Calu3 (cell line): ENCODE results near the gene SYCN. TPM values are rescaled to one million over a fixed set of nuclear protein-coding genes. Genes with fewer than 3 reads are reported as not detected.

Experiments
- BruUV-seq: library from RNA; stranded (reverse); fragments of 400-500 nt; replicated peaks from 2 replicates; lab custom pipeline; 2021; lab: Mats Ljungman, UMichigan
- CTCF ChIA-PET: fragments of 300-600 bp; sonication (Branson Sonifier 250); formaldehyde crosslinking; loops from one replicate; lab custom pipeline; 2022; ENCODE audit warnings: antibody characterized with exemption; lab: Charles Lee
- DNase-seq: peaks from one replicate; pipeline ENCODE4 v3.0.0; 2022
- H3K27ac Mint-ChIP-seq: one replicate; pipeline ENCODE4 v1.8.0; 2022; ENCODE audit warnings: mixed read lengths; ENCODE audit not compliant: unreplicated experiment
- H3K27me3 Mint-ChIP-seq: one replicate; pipeline ENCODE4 v1.8.0; 2022; ENCODE audit warnings: mixed read lengths; ENCODE audit not compliant: unreplicated experiment
- H3K36me3 Mint-ChIP-seq: one replicate; pipeline ENCODE4 v1.8.0; 2022; ENCODE audit warnings: mild to moderate bottlenecking, moderate library complexity, mixed read lengths; ENCODE audit not compliant: insufficient read depth, unreplicated experiment
- H3K4me1 Mint-ChIP-seq: one replicate; pipeline ENCODE4 v1.8.0; 2022; ENCODE audit warnings: mild to moderate bottlenecking, low read depth, mixed read lengths; ENCODE audit not compliant: unreplicated experiment
- H3K4me3 Mint-ChIP-seq: one replicate; pipeline ENCODE4 v1.8.0; 2022; ENCODE audit warnings: mild to moderate bottlenecking, low read depth, moderate library complexity, mixed read lengths; ENCODE audit not compliant: unreplicated experiment
- H3K9me3 Mint-ChIP-seq: one replicate; pipeline ENCODE4 v1.8.0; 2022; ENCODE audit warnings: low read depth, mixed read lengths; ENCODE audit not compliant: unreplicated experiment
- CTCF ChIP-seq: fragments of 200-600 bp; IDR thresholded peaks from one replicate; pipeline ENCODE4 v1.8.0; 2022; ENCODE audit warnings: antibody characterized with exemption; ENCODE audit not compliant: unreplicated experiment
- intact Hi-C: fragments of 100-400 bp; cut with micrococcal nuclease; formaldehyde crosslinking; loops from one replicate; pipeline ENCODE4 v1.10.0; 2022; ENCODE audit not compliant: unreplicated experiment
- total RNA-seq: library from RNA; stranded (reverse); gene quantifications from 2 replicates; pipeline ENCODE4 v1.2.3, GENCODE V29; 2022

Gene SYCN
- total RNA-seq, 1 experiment from 2014 or later = not detected

DNA sequence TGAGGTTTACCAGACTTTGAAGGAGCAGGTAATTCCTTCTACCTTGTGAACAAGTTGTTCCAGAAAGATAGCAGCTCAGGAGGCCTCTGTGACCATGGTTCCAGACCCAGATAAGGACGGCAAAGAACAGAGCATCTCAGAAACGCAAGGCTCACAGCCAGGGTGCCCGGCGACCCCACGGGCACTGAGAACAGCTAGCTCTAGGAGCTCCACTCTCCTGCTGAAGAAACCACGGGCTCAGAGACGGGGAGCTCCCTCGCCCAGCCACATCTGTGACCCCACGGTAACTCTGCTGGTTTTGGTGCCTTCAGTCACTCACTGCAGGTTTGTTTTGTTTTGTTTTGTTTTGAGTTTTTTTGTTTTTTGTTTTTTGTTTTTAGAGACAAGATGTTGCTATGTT, 23.3 kb downstream of the SYCN start:
- no peaks in the 10 kb centered on the region for H3K4me1 Mint-ChIP-seq
- intact Hi-C loops = no loop called here
- CTCF ChIA-PET = no interaction called here
- no peak for DNase-seq
- H3K36me3 Mint-ChIP-seq = peaks cover 70% of the 10 kb centered on the region
- no peaks in the 10 kb centered on the region for H3K27me3 Mint-ChIP-seq
- no peak overlapping the region for H3K4me3 Mint-ChIP-seq
- H3K9me3 Mint-ChIP-seq = no peaks in the 10 kb centered on the region
- no TSS peak for BruUV-seq
- TF ChIP-seq CTCF = no peak
- H3K27ac Mint-ChIP-seq = no peak overlapping the region

GRCh38 chr19:39179754-39180153, 24.3 kb downstream of the SYCN start:
- no peak overlapping the region for H3K27ac Mint-ChIP-seq
- CTCF ChIA-PET = no interaction called here
- no peak for DNase-seq
- H3K27me3 Mint-ChIP-seq = no peaks in the 10 kb centered on the region
- BruUV-seq = no TSS peak
- intact Hi-C loops = no loop called here
- H3K4me1 Mint-ChIP-seq = no peaks in the 10 kb centered on the region
- H3K4me3 Mint-ChIP-seq = no peak overlapping the region
- H3K36me3 Mint-ChIP-seq = peaks cover 70% of the 10 kb centered on the region
- H3K9me3 Mint-ChIP-seq = no peaks in the 10 kb centered on the region
- TF ChIP-seq CTCF = no peak

DNA sequence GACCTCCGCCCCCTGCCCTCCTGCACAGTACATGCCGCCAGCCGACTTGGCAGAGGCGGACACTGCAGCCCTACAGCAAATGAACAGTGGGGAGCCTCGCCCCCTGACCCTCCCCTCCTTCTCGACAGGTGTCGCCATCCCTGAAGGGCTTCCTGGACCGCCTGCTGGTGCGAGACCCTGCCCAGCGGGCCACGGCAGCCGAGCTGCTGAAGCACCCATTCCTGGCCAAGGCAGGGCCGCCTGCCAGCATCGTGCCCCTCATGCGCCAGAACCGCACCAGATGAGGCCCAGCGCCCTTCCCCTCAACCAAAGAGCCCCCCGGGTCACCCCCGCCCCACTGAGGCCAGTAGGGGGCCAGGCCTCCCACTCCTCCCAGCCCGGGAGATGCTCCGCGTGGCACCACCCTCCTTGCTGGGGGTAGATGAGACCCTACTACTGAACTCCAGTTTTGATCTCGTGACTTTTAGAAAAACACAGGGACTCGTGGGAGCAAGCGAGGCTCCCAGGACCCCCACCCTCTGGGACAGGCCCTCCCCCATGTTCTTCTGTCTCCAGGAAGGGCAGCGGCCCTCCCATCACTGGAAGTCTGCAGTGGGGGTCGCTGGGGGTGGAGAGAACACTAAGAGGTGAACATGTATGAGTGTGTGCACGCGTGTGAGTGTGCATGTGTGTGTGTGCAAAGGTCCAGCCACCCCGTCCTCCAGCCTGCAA, 25.6 kb downstream of the SYCN start:
- no peak for TF ChIP-seq CTCF
- Mint-ChIP-seq H3K27ac (no peak overlapping the region), H3K36me3 (peaks cover 74% of the 10 kb centered on the region), H3K4me3 (no peak overlapping the region), H3K27me3 (no peaks in the 10 kb centered on the region), H3K4me1 (no peaks in the 10 kb centered on the region), H3K9me3 (no peaks in the 10 kb centered on the region)
- CTCF ChIA-PET = interaction anchor here (0.5 kb wide), 1 partner anchor 111 kb away, joined by 4 read pairs; no protein-coding TSS in a partner anchor
- BruUV-seq = no TSS peak
- intact Hi-C loops = no loop called here
- no peak for DNase-seq

GRCh38 chr19:39177736-39178135, 26.3 kb downstream of the SYCN start:
- Mint-ChIP-seq H3K36me3 (peaks cover 68% of the 10 kb centered on the region), H3K27ac (no peak overlapping the region), H3K4me3 (no peak overlapping the region), H3K4me1 (no peaks in the 10 kb centered on the region), H3K9me3 (no peaks in the 10 kb centered on the region), H3K27me3 (no peaks in the 10 kb centered on the region)
- no peak for DNase-seq
- no TSS peak for BruUV-seq
- no peak for TF ChIP-seq CTCF
- intact Hi-C loops = no loop called here
- CTCF ChIA-PET = no interaction called here
